Measurements from ENCODE around the gene C12orf60.

Gene C12orf60

DNA sequence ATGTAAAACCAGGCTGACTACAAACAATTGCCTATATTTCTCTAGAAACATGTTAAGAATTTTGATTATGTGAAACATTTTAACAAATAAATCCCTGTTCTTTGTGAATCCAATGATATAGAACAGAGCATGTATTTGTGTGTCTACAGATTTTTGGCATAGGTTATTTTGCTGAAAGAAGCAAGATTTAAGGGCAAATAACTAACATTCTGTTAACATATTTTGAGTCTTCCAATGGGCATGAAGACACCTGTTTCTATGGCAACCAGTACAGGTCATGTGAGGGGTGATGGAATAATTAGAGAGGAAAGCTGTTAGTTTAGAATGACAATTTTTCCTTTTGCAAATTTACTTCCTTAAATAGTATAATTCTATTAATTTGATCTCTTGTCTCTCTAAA is 31.0 kb downstream of the C12orf60 start:
- TF ChIP-seq, protein P1, sequence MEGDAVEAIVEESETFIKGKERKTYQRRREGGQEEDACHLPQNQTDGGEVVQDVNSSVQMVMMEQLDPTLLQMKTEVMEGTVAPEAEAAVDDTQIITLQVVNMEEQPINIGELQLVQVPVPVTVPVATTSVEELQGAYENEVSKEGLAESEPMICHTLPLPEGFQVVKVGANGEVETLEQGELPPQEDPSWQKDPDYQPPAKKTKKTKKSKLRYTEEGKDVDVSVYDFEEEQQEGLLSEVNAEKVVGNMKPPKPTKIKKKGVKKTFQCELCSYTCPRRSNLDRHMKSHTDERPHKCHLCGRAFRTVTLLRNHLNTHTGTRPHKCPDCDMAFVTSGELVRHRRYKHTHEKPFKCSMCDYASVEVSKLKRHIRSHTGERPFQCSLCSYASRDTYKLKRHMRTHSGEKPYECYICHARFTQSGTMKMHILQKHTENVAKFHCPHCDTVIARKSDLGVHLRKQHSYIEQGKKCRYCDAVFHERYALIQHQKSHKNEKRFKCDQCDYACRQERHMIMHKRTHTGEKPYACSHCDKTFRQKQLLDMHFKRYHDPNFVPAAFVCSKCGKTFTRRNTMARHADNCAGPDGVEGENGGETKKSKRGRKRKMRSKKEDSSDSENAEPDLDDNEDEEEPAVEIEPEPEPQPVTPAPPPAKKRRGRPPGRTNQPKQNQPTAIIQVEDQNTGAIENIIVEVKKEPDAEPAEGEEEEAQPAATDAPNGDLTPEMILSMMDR (IDR thresholded peaks at IDR 0.05; ENCODE audit: insufficient read depth, missing control alignments): no peak
- no peak for FAIRE-seq
- DNase-seq (ENCODE audit: insufficient read length, low spot score): no peak

DNA sequence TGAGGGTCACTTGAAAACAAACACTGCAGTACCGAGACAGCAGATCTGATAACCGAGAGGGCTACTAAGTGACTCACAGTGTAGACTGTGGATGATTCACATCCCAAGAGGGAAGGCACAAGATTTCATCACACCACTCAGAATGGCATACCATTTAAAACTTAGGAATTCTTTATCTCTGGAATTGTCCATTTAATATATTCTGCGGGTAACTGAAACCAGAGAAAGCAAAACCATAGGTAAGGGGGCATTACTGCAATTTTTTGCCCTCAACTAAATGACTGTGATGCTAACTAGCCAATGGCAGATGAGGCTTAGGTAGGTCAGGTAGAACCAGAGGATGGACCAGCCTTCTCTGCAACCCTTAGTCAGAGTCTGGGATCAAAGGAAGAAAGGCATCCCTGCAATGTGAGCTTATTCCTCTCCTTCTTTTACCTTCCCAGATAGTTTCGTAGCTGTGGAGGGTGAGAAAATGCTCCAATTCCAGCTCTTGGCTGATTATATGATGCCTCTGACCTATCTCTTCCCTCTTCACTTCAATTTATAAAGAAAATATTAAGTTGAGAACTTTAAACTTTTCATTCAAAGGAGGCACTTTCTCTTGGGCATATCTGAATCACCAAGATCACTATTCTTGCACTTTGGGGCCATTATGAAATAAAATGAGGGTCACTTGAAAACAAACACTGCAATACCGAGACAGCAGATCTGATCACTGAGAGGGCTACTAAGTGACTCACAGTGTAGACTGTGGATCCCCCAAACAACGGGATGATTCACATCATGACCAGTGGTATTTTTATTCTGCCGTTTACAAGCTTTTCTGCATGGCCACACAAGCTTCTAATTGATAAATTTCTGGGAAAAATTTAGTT is 33.1 kb downstream of the C12orf60 start:
- DNase-seq (ENCODE audit: insufficient read length, low spot score): no peak
- FAIRE-seq: no peak
- TF ChIP-seq, protein P1 (IDR thresholded peaks at IDR 0.05; ENCODE audit: insufficient read depth, missing control alignments): no peak

DNA sequence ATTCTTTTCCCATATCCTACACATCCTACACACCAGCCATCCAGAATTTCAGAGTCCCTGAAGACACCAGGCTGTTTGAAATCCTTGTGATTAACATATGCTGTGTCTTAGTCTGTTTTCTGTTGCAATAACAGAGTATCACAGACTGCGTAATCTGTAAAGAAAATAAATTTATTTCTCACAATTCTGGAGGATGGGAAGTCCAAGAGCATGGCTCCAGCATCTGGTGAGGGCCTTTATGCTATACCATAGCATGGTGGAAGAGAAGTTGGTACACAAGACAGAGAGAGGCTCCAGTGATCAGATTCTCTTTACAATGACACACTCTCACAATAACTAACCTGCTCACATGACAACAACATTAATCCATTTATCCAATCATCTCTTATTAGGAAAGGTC is 35.8 kb downstream of the C12orf60 start:
- FAIRE-seq: no peak
- TF ChIP-seq, protein P1 (IDR thresholded peaks at IDR 0.05; ENCODE audit: insufficient read depth, missing control alignments): no peak
- no peak for DNase-seq (ENCODE audit: insufficient read length, low spot score)

DNA sequence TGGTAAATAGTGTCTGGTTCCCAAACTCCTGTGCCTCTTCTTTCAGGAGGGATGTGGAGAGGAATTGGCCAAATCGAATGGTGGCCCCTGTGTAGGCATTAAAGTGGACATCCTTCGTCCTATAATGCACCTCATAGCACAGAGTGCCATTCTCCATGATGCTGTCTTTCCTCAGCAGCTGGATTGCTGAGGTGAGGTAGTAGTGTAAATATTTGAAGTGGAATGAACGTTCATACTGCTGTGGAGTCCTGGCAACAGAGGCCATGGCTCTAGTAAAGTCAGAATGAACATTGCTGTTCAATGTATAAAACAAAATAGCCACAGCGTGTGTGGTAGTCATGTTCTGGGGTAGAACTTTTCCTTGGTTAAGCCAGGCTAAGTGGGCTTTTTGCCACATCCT is 37.1 kb downstream of the C12orf60 start:
- FAIRE-seq: no peak
- DNase-seq (ENCODE audit: insufficient read length, low spot score): no peak
- TF ChIP-seq, protein P1 (IDR thresholded peaks at IDR 0.05; ENCODE audit: insufficient read depth, missing control alignments): no peak

DNA sequence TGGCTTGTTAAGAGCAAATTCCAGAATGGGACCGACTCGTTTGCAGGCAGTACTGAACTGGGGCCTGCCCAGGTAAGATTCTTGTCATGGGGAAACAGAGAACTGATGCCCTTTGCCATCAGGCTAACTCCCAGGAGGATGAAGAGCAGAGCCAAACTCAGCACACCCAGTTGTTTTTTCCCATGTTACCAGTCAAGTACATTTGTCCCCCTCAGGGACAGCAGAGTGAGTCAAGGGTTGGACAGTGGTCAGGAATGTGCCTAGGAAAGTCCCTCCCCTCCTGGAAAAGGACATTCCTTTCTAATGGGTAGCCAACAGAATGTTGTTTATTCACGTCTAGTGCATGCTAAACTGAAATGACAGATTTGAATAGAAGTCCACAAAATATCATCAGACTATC is 38.3 kb downstream of the C12orf60 start:
- DNase-seq (ENCODE audit: insufficient read length, low spot score) (no peak), FAIRE-seq (no peak)
- TF ChIP-seq, protein P1 (IDR thresholded peaks at IDR 0.05; ENCODE audit: insufficient read depth, missing control alignments): no peak

DNA sequence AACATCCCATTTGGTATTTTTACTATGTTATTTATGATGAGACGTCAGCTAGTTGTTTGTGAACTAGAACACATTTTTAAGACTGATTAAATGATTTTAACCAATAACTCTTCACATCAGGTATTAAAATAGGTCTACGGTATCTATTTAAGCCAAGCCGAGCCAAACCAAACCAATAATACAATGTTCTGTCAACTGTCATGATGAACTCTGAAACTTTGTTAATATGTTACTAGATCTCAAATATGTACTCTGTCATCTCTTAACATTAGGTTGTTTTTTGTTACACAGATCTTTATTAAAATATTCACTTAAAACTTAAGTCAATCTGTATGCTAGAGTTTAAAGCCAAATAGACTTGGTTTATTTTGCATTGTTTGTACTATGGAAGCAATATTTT is 38.8 kb downstream of the C12orf60 start:
- TF ChIP-seq, protein P1 (IDR thresholded peaks at IDR 0.05; ENCODE audit: insufficient read depth, missing control alignments): no peak
- FAIRE-seq: no peak
- DNase-seq (ENCODE audit: insufficient read length, low spot score): no peak

DNA sequence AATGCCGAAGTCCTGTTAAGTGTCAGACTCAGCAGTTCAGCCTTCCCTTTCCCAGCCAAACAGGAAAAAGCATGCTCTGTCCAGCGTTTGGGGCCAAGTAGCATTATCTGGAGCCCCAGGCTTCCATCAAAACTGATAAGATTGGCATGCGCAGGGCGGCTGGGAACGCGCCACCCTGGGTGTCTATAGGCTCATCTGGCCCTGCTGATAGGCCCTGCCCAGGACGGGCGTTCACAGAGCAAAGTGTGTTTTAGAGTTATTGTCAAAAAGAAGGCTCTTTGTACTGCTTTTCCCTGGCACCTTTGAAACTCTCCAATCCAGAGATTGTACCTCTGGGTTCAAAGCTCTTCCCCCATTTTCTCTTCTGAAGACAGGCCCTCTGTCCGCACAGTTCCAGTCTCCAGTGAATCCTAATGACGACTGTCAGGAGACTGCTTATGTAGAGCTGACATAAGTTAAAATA is 40.0 kb downstream of the C12orf60 start, which contains the start of gene ART4:
TSS of gene ART4 (minus strand) at position 102 of the 463 bp plus-strand sequence. CDS start 413 bp downstream, outside the sequence.
- no peak for DNase-seq (ENCODE audit: insufficient read length, low spot score)
- TF ChIP-seq, protein P1 (IDR thresholded peaks at IDR 0.05; ENCODE audit: insufficient read depth, missing control alignments): no peak

More for the DNA sequence above, 40.0 kb downstream of the C12orf60 start, which contains the start of gene ART4:
- FAIRE-seq: no peak

All from D721Med (cell line).